ENCODE results near the gene DOK3.

The DOK3 gene

DNA sequence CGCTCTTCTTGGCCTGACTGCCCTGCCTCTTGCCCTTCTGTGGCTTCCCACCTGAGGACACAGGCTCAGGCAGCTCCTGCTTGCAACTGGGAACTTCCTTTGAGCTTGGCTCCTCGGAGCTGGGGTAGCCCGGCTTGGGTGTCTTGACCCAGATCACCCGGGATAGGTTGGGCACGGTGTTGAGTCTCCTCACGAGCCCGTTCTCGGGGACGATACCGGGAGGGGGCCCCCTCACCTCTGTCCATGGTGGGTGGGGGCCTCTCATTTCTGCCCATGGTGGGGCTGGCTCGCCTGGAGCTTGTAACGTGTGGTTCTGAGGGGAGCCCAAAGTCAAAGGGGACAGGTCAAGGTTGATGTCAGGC, 14.9 kb upstream of the DOK3 start:
- Mint-ChIP-seq H3K9me3 (no peaks in the 10 kb centered on the region), H3K36me3 (no peaks in the 10 kb centered on the region), H3K4me3 (no peak overlapping the region), H3K27ac (no peak overlapping the region), H3K4me1 (peaks cover 22% of the 10 kb centered on the region), H3K27me3 (no peaks in the 10 kb centered on the region)

DNA sequence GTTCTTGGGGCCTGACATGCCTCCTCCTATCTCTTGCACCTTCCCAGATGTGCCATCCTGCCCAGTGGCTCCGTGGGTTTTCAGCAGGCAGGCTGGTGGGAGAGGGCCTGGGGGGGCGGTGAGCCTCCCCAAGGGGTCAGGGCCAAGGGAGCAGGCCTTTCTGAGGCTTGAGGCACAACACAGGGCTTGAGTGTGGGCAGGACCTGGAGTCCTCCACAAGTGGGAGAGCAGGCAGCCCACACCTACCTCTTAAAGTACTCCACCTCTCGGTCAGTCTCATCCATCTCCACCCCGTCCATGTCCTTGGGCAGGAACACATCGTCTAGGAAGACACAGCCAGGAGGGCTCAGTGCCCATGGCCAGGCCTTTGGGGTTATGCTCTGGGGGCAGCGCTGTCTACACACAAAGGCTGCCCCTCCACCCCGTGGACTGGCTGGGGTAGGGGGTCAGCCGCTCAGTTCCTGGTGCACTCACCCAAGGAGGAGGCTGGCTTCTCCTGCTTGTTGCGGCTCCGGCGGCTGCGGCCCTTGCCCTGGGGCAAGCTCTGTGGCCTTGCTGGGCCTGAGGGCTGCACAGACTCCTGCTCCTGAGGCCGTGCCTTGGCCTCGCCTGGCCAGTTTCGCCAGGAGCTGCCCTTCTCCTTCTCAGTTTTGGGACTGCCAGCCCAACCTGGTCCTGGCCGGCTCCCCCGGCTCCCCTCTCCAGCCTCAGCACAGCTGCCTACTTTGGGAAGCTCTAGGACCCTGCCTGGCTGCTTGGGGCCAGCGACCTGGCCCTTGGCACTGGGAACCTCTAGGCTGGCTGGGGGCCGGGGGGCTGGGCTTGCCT, 14.3 kb upstream of the DOK3 start:
- Mint-ChIP-seq H3K36me3 (no peaks in the 10 kb centered on the region), H3K9me3 (no peaks in the 10 kb centered on the region), H3K4me3 (no peak overlapping the region), H3K4me1 (peaks cover 28% of the 10 kb centered on the region), H3K27me3 (no peaks in the 10 kb centered on the region), H3K27ac (no peak overlapping the region)

DNA sequence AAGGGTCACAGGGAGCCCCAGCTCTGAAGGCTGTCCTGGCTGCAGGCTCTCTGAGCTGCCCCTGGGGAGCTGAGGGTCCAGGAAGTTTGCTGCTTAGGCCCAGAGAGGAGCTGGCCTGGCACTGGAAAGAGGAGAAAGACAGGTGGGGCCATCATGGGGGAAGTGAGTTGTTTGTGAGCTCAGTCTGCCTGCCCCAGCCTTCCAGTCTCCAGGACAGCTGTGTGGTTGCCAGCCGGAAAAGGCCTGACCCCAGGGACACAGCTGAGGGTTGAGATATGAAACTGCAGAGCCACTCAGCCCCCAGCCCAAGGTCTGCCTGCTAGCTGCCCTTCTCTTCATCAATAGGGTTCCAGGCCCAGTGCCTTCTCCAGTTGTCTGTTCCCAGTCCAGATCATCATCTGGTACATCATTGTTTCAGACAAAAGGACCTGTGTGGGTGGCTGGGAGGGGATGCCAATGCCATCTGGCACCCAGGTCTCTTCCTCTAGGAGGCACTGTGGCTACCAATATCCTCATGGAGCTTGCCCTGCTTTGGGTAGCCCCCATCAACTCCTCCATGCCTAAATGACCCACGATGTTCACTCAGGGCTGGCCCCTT, 11.4 kb upstream of the DOK3 start:
- peak overlapping the region; percentile 3 for H3K4me3 Mint-ChIP-seq
- peaks cover 4% of the 10 kb centered on the region for H3K36me3 Mint-ChIP-seq
- no peaks in the 10 kb centered on the region for H3K27me3 Mint-ChIP-seq
- peaks cover 41% of the 10 kb centered on the region for H3K4me1 Mint-ChIP-seq
- H3K27ac Mint-ChIP-seq: peak overlapping the region; percentile 70
- H3K9me3 Mint-ChIP-seq: no peaks in the 10 kb centered on the region

DNA sequence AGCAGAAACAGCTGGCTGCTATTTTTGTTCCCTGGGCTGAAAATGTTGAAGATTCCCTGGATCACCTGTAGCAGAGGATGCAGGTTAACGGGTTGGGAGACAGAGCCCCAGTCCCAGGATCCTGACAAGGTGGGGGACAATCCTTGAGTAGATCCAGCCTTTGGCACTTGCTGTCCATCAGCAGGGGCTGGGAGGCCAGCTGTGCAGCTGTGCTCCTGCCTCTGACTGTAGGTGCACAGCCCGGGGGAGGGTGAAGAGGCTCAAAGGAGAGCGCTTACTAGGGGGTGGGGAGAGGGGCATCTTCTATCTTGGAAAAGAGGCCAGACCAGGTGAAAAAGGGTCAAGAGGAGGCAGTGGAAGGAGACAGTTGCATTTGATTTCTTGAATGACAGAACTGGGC, 10.6 kb upstream of the DOK3 start:
- Mint-ChIP-seq H3K27ac (peak overlapping the region; percentile 62), H3K36me3 (peaks cover 6% of the 10 kb centered on the region), H3K27me3 (no peaks in the 10 kb centered on the region), H3K4me3 (no peak overlapping the region), H3K4me1 (peaks cover 48% of the 10 kb centered on the region), H3K9me3 (no peaks in the 10 kb centered on the region)

DNA sequence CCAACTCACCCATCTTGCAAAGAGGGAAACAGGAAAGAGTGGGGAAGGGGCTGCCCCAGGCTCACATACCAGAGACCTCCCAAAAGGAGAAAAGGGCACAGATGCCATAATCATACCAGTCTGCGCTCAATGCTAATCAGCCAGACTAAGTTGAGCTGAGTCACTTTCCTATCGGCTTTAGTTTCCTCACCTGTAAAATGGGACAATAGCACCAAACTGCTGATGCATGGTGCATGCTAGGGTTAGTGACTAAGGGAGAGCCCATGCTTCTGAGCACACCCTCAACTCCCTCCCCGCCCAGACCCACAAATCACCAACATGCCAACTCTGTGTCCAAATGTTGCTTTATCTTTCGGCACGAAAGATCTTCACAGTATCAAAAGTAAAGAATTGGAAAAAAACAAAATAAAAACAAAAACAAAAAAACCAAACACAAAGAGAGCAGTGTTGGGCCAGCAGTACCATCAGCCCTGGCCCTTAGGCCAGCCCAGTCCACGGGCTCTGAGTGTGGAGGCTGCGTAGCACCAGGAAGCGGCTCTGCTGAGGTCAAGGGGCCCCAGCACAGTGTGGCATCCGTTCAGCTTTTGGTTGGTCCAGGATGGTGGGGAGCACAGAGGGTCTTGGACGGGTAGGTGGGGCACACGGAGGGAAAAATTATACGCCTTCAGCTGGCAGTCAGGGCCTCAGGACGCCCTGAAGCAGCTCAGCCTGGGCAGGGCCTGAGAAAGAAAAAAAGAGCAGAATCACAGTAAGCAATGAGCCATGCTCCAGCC, 10.0 kb upstream of the DOK3 start:
- Mint-ChIP-seq H3K27me3 (no peaks in the 10 kb centered on the region), H3K27ac (peak overlapping the region; percentile 83), H3K9me3 (no peaks in the 10 kb centered on the region), H3K4me3 (peak overlapping the region; percentile 33), H3K36me3 (peaks cover 9% of the 10 kb centered on the region), H3K4me1 (peaks cover 51% of the 10 kb centered on the region)

DNA sequence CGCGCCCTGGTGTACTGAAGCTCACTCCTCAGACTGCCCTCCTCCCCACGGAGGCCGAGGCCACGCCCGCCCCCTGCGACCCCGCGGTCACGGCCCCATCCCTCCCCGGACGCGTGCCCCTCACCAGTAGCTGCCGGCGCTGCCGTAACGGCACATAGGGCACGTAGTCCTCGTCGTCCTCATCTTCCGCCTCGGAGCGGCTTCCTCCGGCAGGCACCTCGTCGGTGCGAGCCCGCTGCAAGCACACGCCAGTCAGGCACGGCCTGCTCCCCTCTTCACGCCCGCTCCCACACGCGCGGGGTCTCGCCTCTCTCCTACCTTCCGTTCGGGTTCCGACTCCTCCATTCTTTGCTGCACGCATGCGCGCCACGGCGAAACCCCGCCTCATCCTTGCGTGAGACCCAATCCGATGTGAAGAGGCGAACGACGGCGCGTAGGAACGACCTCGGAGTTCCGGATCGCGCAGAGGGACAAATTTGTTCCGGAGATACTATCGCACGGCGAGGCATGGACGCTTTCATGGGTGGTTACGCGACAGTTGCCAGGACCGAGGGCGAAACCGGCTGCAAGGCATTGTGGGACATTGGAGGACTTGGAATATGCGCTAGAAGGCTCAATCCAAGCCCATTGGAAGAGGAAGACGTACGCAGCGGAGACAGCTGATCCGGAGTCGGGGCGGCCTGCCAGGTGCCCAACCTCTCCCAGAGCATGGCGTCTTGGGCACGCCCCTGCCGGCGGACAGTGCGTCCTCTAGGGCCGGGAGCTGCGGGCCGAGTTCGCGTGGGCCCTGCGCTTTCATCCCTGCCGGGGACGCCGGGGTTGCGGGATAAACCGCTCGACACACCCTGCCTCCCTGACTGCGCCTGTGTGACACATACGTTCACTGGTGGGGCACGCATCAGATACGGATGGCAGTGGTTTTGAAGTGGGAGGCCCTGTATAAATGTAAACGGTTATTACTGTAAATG, 7.3 kb upstream of the DOK3 start, which contains the start of gene DDX41:
TSS of gene DDX41 (minus strand) at position 361 of the 968 bp plus-strand sequence. CDS start at position 345, 16 bp downstream.
- peak within 1 kb of the TSS; percentile 94 for H3K4me3 Mint-ChIP-seq

DNA sequence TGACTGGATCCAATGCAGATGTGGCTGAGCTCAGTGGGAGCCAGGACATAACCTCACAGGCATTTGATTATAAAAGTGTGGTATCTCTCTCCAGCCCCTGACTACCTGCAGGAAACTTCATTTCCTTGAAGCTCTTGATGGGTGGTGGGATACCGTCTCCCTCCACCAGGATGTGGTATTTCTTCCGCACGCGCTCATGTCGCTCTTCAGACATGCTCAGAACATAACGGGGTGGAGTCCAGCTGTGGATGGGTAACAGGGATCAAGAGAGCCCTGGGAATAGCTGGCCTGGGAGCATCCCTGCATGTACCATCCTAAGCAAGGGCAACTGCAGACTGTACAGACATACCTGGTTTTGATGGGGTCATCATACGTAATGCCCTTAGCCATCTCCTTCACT, 6.0 kb upstream of the DOK3 start:
- H3K27ac Mint-ChIP-seq: no peak overlapping the region
- peak overlapping the region; percentile 94 for H3K4me3 Mint-ChIP-seq
- H3K27me3 Mint-ChIP-seq: no peaks in the 10 kb centered on the region
- peaks cover 22% of the 10 kb centered on the region for H3K36me3 Mint-ChIP-seq
- H3K4me1 Mint-ChIP-seq: peaks cover 40% of the 10 kb centered on the region
- H3K9me3 Mint-ChIP-seq: no peaks in the 10 kb centered on the region

More for the DNA sequence above, 7.3 kb upstream of the DOK3 start, which contains the start of gene DDX41:
- H3K4me1 Mint-ChIP-seq: peaks cover 51% of the 10 kb centered on the region
- no peaks in the 10 kb centered on the region for H3K9me3 Mint-ChIP-seq
- H3K27ac Mint-ChIP-seq: peak within 1 kb of the TSS; percentile 91
- H3K27me3 Mint-ChIP-seq: no peaks in the 10 kb centered on the region
- H3K36me3 Mint-ChIP-seq: peaks cover 14% of the 10 kb centered on the region

DNA sequence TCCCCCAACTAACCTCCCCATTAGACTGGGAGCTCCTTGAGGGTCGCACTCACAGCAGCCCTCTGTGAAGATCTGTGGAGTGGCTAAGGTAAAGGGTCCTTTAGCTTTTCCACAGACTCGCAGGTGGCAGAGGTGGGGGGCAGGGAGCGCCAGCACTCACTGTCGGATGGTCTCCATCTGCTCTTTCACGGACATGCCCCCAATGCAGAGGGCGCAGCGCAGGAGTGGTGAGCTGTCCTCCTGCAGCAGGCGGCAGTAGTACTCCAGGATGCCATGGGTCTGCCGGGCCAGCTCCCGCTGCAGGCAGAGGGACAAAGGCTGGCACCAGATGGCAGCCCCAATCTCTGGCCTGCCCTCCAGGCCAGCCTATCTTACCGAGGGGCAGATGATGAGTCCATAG, 4.9 kb upstream of the DOK3 start:
- no peaks in the 10 kb centered on the region for H3K9me3 Mint-ChIP-seq
- peaks cover 22% of the 10 kb centered on the region for H3K36me3 Mint-ChIP-seq
- H3K27me3 Mint-ChIP-seq: no peaks in the 10 kb centered on the region
- no peak overlapping the region for H3K4me3 Mint-ChIP-seq
- no peak overlapping the region for H3K27ac Mint-ChIP-seq
- peaks cover 32% of the 10 kb centered on the region for H3K4me1 Mint-ChIP-seq

DNA sequence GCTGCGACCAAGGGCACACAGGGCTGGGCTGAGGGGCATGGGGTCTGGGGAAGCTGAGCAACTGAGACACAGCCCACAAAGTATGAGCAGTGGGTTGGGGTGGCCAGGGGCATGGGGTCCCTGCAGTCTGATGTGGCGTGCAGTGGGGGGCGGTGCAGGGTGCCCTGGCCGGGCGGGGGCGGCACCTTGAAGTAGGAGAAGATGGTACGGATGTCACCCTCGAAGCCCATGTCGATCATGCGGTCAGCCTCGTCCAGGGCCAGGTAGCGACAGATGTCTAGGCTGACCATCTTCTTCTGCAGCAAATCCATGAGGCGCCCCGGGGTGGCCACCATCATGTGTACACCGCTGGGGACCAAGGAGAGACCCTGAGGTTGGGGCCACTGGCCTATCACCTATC, 3.9 kb upstream of the DOK3 start:
- H3K27me3 Mint-ChIP-seq: no peaks in the 10 kb centered on the region
- H3K9me3 Mint-ChIP-seq: no peaks in the 10 kb centered on the region
- peaks cover 25% of the 10 kb centered on the region for H3K4me1 Mint-ChIP-seq
- H3K36me3 Mint-ChIP-seq: peaks cover 22% of the 10 kb centered on the region
- H3K27ac Mint-ChIP-seq: no peak overlapping the region
- no peak overlapping the region for H3K4me3 Mint-ChIP-seq

DNA sequence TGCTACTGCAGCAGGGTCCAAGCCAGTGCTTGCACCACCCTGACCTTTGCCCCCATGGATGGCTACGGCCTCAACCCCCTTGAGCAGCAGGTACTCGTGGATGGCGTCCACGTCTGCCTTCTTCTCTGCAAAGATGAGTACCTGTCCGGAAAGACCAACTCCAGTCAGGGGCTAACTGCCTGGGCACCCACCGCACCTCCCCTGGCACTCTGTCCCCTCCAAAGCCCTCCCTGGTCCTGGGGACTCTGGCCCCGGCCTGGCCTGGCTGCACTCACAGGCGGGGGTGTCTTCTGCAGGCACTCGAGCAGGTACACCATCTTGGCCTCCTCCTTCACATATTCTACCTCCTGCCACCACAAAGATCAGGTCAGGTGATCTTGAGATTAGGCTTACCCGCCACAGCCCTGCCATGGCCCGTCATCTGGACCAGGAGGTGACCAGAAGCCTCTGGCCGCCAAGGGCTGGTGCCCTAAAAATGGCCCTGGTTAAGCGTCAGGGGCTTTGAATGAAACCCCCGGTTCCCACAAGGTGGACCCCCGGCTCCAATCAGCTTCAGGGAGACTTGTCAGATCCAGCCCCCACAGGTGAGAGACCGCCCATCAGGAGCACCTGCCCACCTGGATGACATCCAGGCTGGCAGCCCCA, 3.2 kb upstream of the DOK3 start:
- Mint-ChIP-seq H3K27ac (no peak overlapping the region), H3K36me3 (peaks cover 22% of the 10 kb centered on the region), H3K4me1 (peaks cover 25% of the 10 kb centered on the region), H3K9me3 (no peaks in the 10 kb centered on the region), H3K27me3 (no peaks in the 10 kb centered on the region), H3K4me3 (peak overlapping the region; percentile 23)

DNA sequence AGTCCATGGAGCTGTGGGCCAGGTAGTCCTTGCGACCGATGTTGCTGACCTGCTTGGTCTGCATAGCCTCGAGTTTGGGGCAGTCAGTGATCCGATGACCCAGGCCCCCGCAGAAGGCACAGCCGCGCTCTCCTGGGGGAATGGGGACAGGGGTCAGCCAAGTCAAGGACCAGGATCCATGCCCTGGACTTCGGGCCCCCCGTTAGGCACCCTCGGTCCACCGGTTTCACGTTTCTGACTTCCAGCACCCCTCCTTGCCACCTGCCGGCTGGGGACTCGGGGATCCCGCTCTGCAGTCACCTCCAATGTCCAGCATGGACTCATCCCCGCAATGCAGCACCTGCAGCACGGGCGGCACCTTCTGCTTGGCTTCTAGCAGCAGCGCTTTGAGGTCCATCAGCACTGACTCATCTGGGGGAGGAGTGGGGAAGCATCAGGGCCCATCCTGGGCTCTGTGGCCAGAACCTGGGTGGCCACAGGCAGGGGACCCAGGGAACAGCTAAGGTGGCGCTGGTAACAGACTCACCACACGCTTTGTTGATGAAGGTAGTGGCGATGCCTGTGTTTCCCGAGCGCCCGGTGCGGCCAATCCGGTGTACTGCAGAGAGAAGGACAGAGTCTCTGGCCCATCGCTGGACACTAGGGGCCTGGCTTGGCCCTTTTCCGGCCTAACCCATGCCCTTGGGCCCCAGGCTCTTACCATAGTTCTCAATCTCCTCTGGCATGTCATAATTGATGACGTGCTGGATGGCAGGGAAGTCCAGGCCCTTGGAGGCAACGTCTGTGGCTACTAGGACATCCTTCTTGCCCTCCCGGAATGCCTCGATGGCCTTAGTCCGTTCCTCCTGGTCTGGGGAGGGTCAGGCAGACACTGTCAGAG, 2.4 kb upstream of the DOK3 start:
- peaks cover 22% of the 10 kb centered on the region for H3K36me3 Mint-ChIP-seq
- H3K27me3 Mint-ChIP-seq: no peaks in the 10 kb centered on the region
- no peak overlapping the region for H3K4me3 Mint-ChIP-seq
- H3K27ac Mint-ChIP-seq: no peak overlapping the region
- peaks cover 21% of the 10 kb centered on the region for H3K4me1 Mint-ChIP-seq
- no peaks in the 10 kb centered on the region for H3K9me3 Mint-ChIP-seq

DNA sequence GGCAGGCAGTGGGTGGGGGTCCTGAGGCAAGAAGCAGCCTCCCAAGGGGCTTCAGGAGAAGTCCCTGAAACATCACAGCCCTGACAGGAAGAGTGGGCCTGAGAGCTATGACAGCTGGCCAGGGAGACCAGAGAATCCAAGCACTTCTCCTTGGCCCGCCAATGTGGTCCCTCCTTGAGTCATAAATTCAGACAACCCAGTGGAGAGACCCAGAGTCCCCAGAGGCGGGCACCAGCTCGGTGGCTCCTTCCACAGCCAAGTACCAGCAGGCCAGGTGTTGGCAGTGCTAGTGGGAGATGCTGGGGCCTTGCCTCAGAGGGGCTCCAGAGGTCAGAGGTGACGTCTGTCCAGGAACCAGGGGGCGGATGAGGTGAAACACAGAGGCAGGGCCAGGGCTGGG, 1.6 kb upstream of the DOK3 start:
- no peaks in the 10 kb centered on the region for H3K9me3 Mint-ChIP-seq
- no peaks in the 10 kb centered on the region for H3K27me3 Mint-ChIP-seq
- peaks cover 15% of the 10 kb centered on the region for H3K4me1 Mint-ChIP-seq
- peaks cover 18% of the 10 kb centered on the region for H3K36me3 Mint-ChIP-seq
- H3K27ac Mint-ChIP-seq: no peak overlapping the region
- no peak overlapping the region for H3K4me3 Mint-ChIP-seq

DNA sequence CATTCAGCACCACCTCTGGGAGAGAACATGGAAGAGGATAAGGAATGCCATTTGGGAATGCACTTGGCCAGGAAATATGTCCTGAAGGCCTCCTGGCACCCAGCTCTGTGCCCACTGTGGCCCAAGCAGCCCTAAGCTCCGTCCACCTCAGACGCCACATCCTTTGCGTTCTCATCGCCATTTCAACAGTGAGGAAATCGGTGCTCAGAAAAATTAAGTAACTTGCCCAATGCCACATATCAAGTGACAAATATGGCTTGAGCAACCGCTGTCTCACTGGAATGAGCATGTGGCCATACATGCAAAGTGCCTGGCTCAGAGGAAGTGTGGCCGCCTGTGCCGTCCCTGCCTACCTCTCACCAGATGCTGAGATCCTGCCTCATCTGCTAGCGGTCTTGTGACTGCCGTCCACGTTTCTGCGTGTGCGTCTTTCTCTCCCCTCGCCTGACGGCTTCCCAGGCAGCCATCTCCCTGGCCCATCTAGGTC, 984 bp upstream of the DOK3 start:
- H3K4me1 Mint-ChIP-seq: peaks cover 9% of the 10 kb centered on the region
- H3K27me3 Mint-ChIP-seq: no peaks in the 10 kb centered on the region
- H3K27ac Mint-ChIP-seq: no peak overlapping the region
- no peak overlapping the region for H3K4me3 Mint-ChIP-seq
- no peaks in the 10 kb centered on the region for H3K9me3 Mint-ChIP-seq
- peaks cover 17% of the 10 kb centered on the region for H3K36me3 Mint-ChIP-seq

Data from activated naive CD4-positive, alpha-beta T cell treated with anti-CD3 and anti-CD28 coated beads, Interleukin-2, amount 50 U/mL, for 24 hours (primary cell).